HG02981 (cell line): ENCODE data around the gene PRR30.
A peak's percentile ranks its signal among the peaks of the same experiment; 100 is the strongest.

ENCODE experiments used
- ATAC-seq: cut with Tn5 transposase; IDR thresholded peaks from one replicate; pipeline ENCODE4 v1.9.1; 2021; ENCODE audit warnings: mild to moderate bottlenecking, moderate library complexity; ENCODE audit not compliant: unreplicated experiment

PRR30 gene

GRCh38 chr2:27155069-27155520 is 15.9 kb upstream of the PRR30 start:
- ATAC-seq = no peak

GRCh38 chr2:27154488-27154887 is 15.3 kb upstream of the PRR30 start:
- no peak for ATAC-seq

GRCh38 chr2:27152796-27153464 is 13.7 kb upstream of the PRR30 start:
- no peak for ATAC-seq

- no peak for ATAC-seq
These were observed 13.0 kb upstream of the PRR30 start for GRCh38 chr2:27152102-27152795.

- no peak for ATAC-seq
These were observed 11.5 kb upstream of the PRR30 start for GRCh38 chr2:27150639-27151230.

GRCh38 chr2:27149570-27150405 is 10.6 kb upstream of the PRR30 start:
- ATAC-seq = no peak

GRCh38 chr2:27148801-27149439 is 9.7 kb upstream of the PRR30 start, which contains the start of gene TCF23:
Gene TCF23, plus strand, starts transcription at chr2:27149004. Its CDS starts 130 bp downstream, at chr2:27149134.
- ATAC-seq = no peak

GRCh38 chr2:27147935-27148334 is 8.7 kb upstream of the PRR30 start:
- ATAC-seq = no peak

GRCh38 chr2:27145682-27146081 is 6.5 kb upstream of the PRR30 start:
- no peak for ATAC-seq

- ATAC-seq = no peak
These were observed 4.1 kb upstream of the PRR30 start for GRCh38 chr2:27143285-27143684.

GRCh38 chr2:27138111-27138510 is 1.1 kb downstream of the PRR30 start:
- ATAC-seq = no peak

GRCh38 chr2:27137322-27137935 is 1.8 kb downstream of the PRR30 start:
- ATAC-seq = no peak

- ATAC-seq = no peak
These were observed 2.5 kb downstream of the PRR30 start for GRCh38 chr2:27136751-27137150.

- no peak for ATAC-seq
These were observed 3.7 kb downstream of the PRR30 start for GRCh38 chr2:27135478-27135955.

GRCh38 chr2:27134781-27135477 is 4.3 kb downstream of the PRR30 start:
- ATAC-seq = no peak

GRCh38 chr2:27133905-27134780 is 5.1 kb downstream of the PRR30 start, which contains the start of gene PREB:
Gene PREB, minus strand, starts transcription at chr2:27134636. Its CDS starts 215 bp downstream, at chr2:27134421.
- peak; percentile 92 for ATAC-seq

GRCh38 chr2:27133195-27133875 is 5.9 kb downstream of the PRR30 start:
- ATAC-seq = no peak

GRCh38 chr2:27131429-27131828 is 7.8 kb downstream of the PRR30 start:
- ATAC-seq = no peak
